ENCODE data around the gene CPVL.

GRCh38 chr7:29163854-29164253 is 17.5 kb upstream of the CPVL start:
- TF ChIP-seq, protein P1, sequence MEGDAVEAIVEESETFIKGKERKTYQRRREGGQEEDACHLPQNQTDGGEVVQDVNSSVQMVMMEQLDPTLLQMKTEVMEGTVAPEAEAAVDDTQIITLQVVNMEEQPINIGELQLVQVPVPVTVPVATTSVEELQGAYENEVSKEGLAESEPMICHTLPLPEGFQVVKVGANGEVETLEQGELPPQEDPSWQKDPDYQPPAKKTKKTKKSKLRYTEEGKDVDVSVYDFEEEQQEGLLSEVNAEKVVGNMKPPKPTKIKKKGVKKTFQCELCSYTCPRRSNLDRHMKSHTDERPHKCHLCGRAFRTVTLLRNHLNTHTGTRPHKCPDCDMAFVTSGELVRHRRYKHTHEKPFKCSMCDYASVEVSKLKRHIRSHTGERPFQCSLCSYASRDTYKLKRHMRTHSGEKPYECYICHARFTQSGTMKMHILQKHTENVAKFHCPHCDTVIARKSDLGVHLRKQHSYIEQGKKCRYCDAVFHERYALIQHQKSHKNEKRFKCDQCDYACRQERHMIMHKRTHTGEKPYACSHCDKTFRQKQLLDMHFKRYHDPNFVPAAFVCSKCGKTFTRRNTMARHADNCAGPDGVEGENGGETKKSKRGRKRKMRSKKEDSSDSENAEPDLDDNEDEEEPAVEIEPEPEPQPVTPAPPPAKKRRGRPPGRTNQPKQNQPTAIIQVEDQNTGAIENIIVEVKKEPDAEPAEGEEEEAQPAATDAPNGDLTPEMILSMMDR (IDR thresholded peaks at IDR 0.05; ENCODE audit: low read depth, low read length, missing input control) = no peak
- TF ChIP-seq RXRA (IDR thresholded peaks at IDR 0.05) (no peak), SP1 (IDR thresholded peaks at IDR 0.05) (no peak)
- TF ChIP-seq, protein P2, sequence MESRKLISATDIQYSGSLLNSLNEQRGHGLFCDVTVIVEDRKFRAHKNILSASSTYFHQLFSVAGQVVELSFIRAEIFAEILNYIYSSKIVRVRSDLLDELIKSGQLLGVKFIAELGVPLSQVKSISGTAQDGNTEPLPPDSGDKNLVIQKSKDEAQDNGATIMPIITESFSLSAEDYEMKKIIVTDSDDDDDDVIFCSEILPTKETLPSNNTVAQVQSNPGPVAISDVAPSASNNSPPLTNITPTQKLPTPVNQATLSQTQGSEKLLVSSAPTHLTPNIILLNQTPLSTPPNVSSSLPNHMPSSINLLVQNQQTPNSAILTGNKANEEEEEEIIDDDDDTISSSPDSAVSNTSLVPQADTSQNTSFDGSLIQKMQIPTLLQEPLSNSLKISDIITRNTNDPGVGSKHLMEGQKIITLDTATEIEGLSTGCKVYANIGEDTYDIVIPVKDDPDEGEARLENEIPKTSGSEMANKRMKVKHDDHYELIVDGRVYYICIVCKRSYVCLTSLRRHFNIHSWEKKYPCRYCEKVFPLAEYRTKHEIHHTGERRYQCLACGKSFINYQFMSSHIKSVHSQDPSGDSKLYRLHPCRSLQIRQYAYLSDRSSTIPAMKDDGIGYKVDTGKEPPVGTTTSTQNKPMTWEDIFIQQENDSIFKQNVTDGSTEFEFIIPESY (IDR thresholded peaks at IDR 0.05) = no peak
